ENCODE measurements around the gene EMILIN3.
"Not testable (repeated sequence)": the region's sequence is repeated elsewhere in the genome, so short reads cannot be mapped to it uniquely, and the experiment has no call there.

The EMILIN3 gene

DNA sequence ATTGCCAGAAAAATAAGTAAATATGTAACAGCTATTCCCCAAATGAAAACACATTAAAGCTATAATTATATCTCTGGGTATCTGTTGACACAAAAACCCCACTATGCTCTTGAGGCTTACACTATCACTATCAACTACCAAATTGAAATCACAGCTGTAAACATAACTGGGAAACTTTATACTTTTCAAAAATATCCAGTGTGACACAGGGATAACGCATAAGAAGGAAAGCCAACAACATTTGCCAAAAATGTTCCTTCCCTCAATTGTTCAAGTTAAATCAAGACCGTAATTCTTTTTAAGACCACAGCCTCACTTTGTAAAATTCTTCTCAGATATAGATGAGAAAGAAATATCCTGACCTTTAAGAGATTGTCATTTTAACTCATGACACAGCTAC is 52.2 kb downstream of the EMILIN3 start:
- DNase-seq = no peak

DNA sequence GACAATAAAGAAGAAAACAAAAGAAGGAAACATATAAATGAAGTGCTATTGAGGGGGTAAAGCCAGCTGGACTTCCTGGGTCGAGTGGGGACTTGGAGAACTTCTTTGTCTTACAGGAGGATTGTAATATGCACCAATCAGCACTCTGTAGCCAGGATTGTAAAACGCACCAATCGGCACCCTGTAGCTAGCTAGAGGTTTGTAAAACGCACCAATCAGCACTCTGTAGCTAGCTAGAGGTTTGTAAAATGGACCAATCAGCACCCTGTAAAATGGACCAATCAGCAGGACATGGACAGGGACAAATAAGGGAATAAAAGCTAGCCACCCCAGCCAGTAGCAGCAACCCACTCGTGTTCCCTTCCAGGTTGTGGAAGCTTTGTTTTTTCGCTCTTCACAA is 54.6 kb downstream of the EMILIN3 start:
- not testable (repeated sequence) for DNase-seq

All from cortex of kidney (tissue), 1 donor.